ENCODE measurements around the gene COQ2. TPM values are rescaled to one million over a fixed set of nuclear protein-coding genes. Genes with fewer than 3 reads are reported as not detected.
"Not testable (repeated sequence)": the region's sequence is repeated elsewhere in the genome, so short reads cannot be mapped to it uniquely, and the experiment has no call there.

COQ2 gene
- total and polyA plus RNA-seq, 9 donors, result 8.4 to 18.1 (median 9.5) TPM

GRCh38 chr4:83307920-83308319 lies 23.3 kb upstream of the COQ2 start:
- DNase-seq, result no peak
- H3K27me3 ChIP-seq, result no peaks in the 10 kb centered on the region
- H3K27ac ChIP-seq, result no peak overlapping the region
- H3K36me3 ChIP-seq, result no peaks in the 10 kb centered on the region
- intact Hi-C loops (cut with DNase I), result no loop called here
- 81 to 85% (median 81%) methylated on average over 7 of the region's 7 CpGs for WGBS, 3 donors
- no peaks in the 10 kb centered on the region for H3K4me1 ChIP-seq (ENCODE audit: insufficient read depth)
- no peaks in the 10 kb centered on the region for H3K9me3 ChIP-seq
- no peak overlapping the region for H3K4me3 ChIP-seq
- TF ChIP-seq POLR2A (IDR thresholded peaks at IDR 0.05), result no peak
- TF ChIP-seq CTCF (IDR thresholded peaks at IDR 0.05), result no peak
- no peak for TF ChIP-seq EP300 (IDR thresholded peaks at IDR 0.05)

- no peaks in the 10 kb centered on the region for H3K27me3 ChIP-seq
- WGBS, 3 donors, result 43 to 82% (median 77%) methylated on average over 2 of the region's 2 CpGs
- no peak for DNase-seq
- H3K9me3 ChIP-seq, result no peaks in the 10 kb centered on the region
- H3K27ac ChIP-seq, result no peak overlapping the region
- no peaks in the 10 kb centered on the region for H3K4me1 ChIP-seq (ENCODE audit: insufficient read depth)
- H3K4me3 ChIP-seq, result no peak overlapping the region
- intact Hi-C loops (cut with DNase I), result no loop called here
- no peaks in the 10 kb centered on the region for H3K36me3 ChIP-seq
- TF ChIP-seq CTCF (IDR thresholded peaks at IDR 0.05) (no peak), POLR2A (IDR thresholded peaks at IDR 0.05) (no peak), EP300 (IDR thresholded peaks at IDR 0.05) (no peak)
Measured at GRCh38 chr4:83305187-83305586, 20.6 kb upstream of the COQ2 start.

GRCh38 chr4:83297548-83298260 lies 13.1 kb upstream of the COQ2 start:
- H3K36me3 ChIP-seq, result no peaks in the 10 kb centered on the region
- H3K4me3 ChIP-seq, result no peak overlapping the region
- H3K4me1 ChIP-seq (ENCODE audit: insufficient read depth), result no peaks in the 10 kb centered on the region
- no peaks in the 10 kb centered on the region for H3K27me3 ChIP-seq
- intact Hi-C loops (cut with DNase I), result no loop called here
- no peaks in the 10 kb centered on the region for H3K9me3 ChIP-seq
- TF ChIP-seq CTCF (IDR thresholded peaks at IDR 0.05) (no peak), EP300 (IDR thresholded peaks at IDR 0.05) (no peak), POLR2A (IDR thresholded peaks at IDR 0.05) (no peak)
- no peak for DNase-seq
- H3K27ac ChIP-seq, result no peak overlapping the region
- WGBS, 3 donors, result 88 to 90% (median 90%) methylated on average over 3 of the region's 3 CpGs

GRCh38 chr4:83293305-83294046 lies 8.9 kb upstream of the COQ2 start:
- 84 to 90% (median 87%) methylated on average over 8 of the region's 8 CpGs for WGBS, 3 donors

GRCh38 chr4:83290059-83290774 lies 5.6 kb upstream of the COQ2 start:
- 76 to 82% (median 77%) methylated on average over 3 of the region's 3 CpGs for WGBS, 3 donors
- H3K9me3 ChIP-seq; H3K36me3 ChIP-seq; H3K4me3 ChIP-seq; H3K27me3 ChIP-seq; H3K4me1 ChIP-seq (ENCODE audit: insufficient read depth); H3K27ac ChIP-seq; intact Hi-C loops (cut with DNase I); DNase-seq: not testable (repeated sequence)

More at GRCh38 chr4:83293305-83294046, 8.9 kb upstream of the COQ2 start:
- intact Hi-C loops (cut with DNase I), result no loop called here
- no peak for DNase-seq
- H3K9me3 ChIP-seq, result no peaks in the 10 kb centered on the region
- no peaks in the 10 kb centered on the region for H3K4me1 ChIP-seq (ENCODE audit: insufficient read depth)
- TF ChIP-seq EP300 (IDR thresholded peaks at IDR 0.05) (no peak), CTCF (IDR thresholded peaks at IDR 0.05) (no peak)
- no peaks in the 10 kb centered on the region for H3K36me3 ChIP-seq
- H3K27ac ChIP-seq, result no peak overlapping the region
- H3K27me3 ChIP-seq, result no peaks in the 10 kb centered on the region
- H3K4me3 ChIP-seq, result no peak overlapping the region

- intact Hi-C loops (cut with DNase I), result loop anchor here in 3 of 4 donors (10.0 kb wide), 4 partner anchors 146 to 824 kb away; partner anchors contain the start of genes COPS4 (in 1 of the 3), HELQ (in 1 of the 3) and MRPS18C (in 1 of the 3)
- WGBS, 3 donors, result 27 to 54% (median 50%) methylated on average over 1 of the region's 1 CpG
- H3K36me3 ChIP-seq; H3K27ac ChIP-seq; H3K4me1 ChIP-seq (ENCODE audit: insufficient read depth); H3K27me3 ChIP-seq; H3K4me3 ChIP-seq; H3K9me3 ChIP-seq; DNase-seq: not testable (repeated sequence)
Measured at GRCh38 chr4:83288381-83288780, 3.8 kb upstream of the COQ2 start.

Measured in ovary (tissue), 9 donors.